ENCODE data around the gene AKAP9.

DNA sequence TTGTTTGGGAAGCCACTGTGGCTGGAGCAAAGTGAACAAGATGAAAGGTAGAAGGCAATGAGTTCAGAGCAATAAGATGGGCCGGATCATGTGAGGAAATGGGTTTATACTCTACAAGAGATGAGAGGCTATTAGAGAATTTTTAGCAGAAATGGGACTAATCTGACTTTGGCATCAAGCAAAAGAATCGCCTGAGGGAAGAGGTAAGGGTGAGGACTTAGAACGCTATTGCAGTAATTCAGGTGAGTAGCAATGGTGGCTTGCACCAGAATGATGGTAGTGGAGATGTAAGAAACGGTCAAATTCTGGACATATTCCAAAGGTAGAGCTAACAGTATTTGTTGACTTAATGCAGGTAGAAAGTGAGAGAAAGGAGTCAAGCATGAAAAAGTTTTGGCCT lies 29.5 kb upstream of the AKAP9 start:
- TF ChIP-seq, protein P1, sequence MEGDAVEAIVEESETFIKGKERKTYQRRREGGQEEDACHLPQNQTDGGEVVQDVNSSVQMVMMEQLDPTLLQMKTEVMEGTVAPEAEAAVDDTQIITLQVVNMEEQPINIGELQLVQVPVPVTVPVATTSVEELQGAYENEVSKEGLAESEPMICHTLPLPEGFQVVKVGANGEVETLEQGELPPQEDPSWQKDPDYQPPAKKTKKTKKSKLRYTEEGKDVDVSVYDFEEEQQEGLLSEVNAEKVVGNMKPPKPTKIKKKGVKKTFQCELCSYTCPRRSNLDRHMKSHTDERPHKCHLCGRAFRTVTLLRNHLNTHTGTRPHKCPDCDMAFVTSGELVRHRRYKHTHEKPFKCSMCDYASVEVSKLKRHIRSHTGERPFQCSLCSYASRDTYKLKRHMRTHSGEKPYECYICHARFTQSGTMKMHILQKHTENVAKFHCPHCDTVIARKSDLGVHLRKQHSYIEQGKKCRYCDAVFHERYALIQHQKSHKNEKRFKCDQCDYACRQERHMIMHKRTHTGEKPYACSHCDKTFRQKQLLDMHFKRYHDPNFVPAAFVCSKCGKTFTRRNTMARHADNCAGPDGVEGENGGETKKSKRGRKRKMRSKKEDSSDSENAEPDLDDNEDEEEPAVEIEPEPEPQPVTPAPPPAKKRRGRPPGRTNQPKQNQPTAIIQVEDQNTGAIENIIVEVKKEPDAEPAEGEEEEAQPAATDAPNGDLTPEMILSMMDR (IDR thresholded peaks at IDR 0.05) = no peak
- TF ChIP-seq POLR2A (IDR thresholded peaks at IDR 0.05) = no peak
